Right lobe of liver (tissue), 6 donors: Measurements from ENCODE around the gene MACROD2. TPM values are rescaled to one million over a fixed set of nuclear protein-coding genes. Genes with fewer than 3 reads are reported as not detected.

Experiments used
- ATAC-seq, 4 donors: fragments of 200-7000 bp; cut with Tn5 transposase; one replicate each; pipeline ENCODE4 v1.9.1; 2020; ENCODE audit warnings: mild to moderate bottlenecking in 4 of 4, moderate library complexity in 4 of 4
- DNase-seq, 3 donors: peaks; one replicate each; pipeline ENCODE4 v3.0.0-alpha.2; 2020
- H3K27ac ChIP-seq, 3 donors: fragments of 200-600 bp; one replicate each; pipeline ENCODE4 v1.8.0; 2022
- H3K27me3 ChIP-seq, 2 donors: fragments of 200-600 bp; one replicate each; pipeline ENCODE4 v1.8.0; 2022
- H3K36me3 ChIP-seq, 4 donors: fragments of 200-600 bp; sonication (generic) in 1 of 4; one replicate each; pipeline versions ENCODE4 v1.5.1 to v1.8.0; 2017 to 2022; ENCODE audit warnings: control low read depth in 1 of 4
- H3K4me1 ChIP-seq, 4 donors: fragments of 200-600 bp; sonication (generic) in 1 of 4; one replicate each; pipeline versions ENCODE4 v1.5.1 to v1.8.0; 2017 to 2022; ENCODE audit warnings: control low read depth in 1 of 4
- H3K4me3 ChIP-seq, 3 donors: fragments of 200-600 bp; one replicate each; pipeline ENCODE4 v1.8.0; 2022
- H3K9me3 ChIP-seq, 4 donors: fragments of 200-600 bp; sonication (generic) in 1 of 4; one replicate each; pipeline versions ENCODE4 v1.5.1 to v1.8.0; 2017 to 2022; ENCODE audit warnings: control low read depth in 1 of 4
- POLR2A ChIP-seq: fragments of 450-650 bp; IDR thresholded peaks from one replicate; pipeline ENCODE4 v1.6.1; 2017; ENCODE audit warnings: antibody characterized with exemption, mild to moderate bottlenecking
- WGBS: methylation state at CpG from one replicate; pipeline ENCODE4 v1.1.6; 2018; ENCODE audit warnings: low coverage, low lambda C conversion rate; ENCODE audit not compliant: insufficient coverage; ENCODE audit errors: missing lambda C conversion rate; 5-methylcytosine and 5-hydroxymethylcytosine counted together
- intact Hi-C, 2 donors: fragments of 100-400 bp; cut with DNase I; formaldehyde crosslinking; loops; one replicate each; pipeline versions ENCODE4 v1.11.2 to v1.14.1; 2022
- total RNA-seq, 6 experiments: library from RNA; depleted of rRNA in 2 of 6; stranded (reverse); fragments of >200 nt in 2 of 6; fragmentation: NEBNext Ultra II Directional in 3 of 6; extraction: Animal tissue kit (Norgen Biotek cat#: 25700) in 3 of 6; gene quantifications; one replicate each; pipeline versions ENCODE4 v1.1.0 to v1.2.4, GENCODE V29; 2016 to 2023
- TF ChIP-seq, protein P1 (sequence below), 4 donors: fragments of 200-600 bp in 3 of 4; fragments of 450-650 bp in 1 of 4; IDR thresholded peaks; one replicate each; pipeline versions ENCODE4 v1.5.1 to v1.8.0; 2016 to 2022; ENCODE audit warnings: antibody characterized with exemption in 4 of 4, mild to moderate bottlenecking in 2 of 4
- donor health status: DM: no; HTN: yes; CAD: no.
- donor health status: DM: no; HTN: no; CAD: no.
- donor health status: DM: no; HTN: no; CAD: no.
- donor health status: DM: no; HTN: yes; CAD: no.
- donor health status: DM: no; HTN: yes; CAD: no.

The MACROD2 gene
- total RNA-seq, 6 experiments from 2014 or later: 1.2 to 5.5 (median 3.3) TPM

DNA sequence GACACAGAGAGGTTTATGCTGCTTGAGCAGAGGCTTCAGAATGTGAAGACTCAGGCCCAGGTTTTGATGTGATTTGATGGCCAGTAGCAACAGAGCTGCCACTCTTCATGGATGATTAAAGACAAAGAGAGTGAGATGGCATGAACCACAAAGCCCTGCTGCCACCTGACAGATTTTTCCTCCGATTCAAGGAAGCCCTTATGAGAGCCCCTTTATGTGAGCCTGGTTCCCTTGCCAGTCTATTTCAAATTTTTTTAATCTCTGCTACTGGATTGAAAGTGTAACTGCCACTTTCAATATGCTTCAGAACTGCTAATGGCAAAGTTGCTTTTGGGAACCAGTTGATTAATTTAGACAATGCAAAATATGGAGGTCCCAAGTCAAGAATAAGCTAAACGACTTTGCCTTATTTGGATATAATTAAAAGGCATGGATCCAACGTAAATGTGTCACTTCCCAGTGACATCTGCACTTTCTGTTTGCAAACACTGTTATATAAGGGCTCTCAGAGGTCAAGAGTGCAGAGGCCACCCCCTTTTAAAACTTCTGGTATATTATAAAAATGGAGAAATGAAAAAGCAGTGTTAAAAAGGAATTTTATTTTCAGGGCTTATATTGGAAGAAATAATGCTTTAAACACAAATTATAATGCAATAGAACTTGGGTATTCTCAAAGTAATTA lies 581.0 kb downstream of the MACROD2 start:
- TF ChIP-seq, protein P1, sequence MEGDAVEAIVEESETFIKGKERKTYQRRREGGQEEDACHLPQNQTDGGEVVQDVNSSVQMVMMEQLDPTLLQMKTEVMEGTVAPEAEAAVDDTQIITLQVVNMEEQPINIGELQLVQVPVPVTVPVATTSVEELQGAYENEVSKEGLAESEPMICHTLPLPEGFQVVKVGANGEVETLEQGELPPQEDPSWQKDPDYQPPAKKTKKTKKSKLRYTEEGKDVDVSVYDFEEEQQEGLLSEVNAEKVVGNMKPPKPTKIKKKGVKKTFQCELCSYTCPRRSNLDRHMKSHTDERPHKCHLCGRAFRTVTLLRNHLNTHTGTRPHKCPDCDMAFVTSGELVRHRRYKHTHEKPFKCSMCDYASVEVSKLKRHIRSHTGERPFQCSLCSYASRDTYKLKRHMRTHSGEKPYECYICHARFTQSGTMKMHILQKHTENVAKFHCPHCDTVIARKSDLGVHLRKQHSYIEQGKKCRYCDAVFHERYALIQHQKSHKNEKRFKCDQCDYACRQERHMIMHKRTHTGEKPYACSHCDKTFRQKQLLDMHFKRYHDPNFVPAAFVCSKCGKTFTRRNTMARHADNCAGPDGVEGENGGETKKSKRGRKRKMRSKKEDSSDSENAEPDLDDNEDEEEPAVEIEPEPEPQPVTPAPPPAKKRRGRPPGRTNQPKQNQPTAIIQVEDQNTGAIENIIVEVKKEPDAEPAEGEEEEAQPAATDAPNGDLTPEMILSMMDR (IDR thresholded peaks at IDR 0.05): no peak
- TF ChIP-seq POLR2A: no peak
- ATAC-seq: peak; percentile 67 to 86 (median 79)
- 25% methylated on average over 3 of the region's 3 CpGs for WGBS

DNA sequence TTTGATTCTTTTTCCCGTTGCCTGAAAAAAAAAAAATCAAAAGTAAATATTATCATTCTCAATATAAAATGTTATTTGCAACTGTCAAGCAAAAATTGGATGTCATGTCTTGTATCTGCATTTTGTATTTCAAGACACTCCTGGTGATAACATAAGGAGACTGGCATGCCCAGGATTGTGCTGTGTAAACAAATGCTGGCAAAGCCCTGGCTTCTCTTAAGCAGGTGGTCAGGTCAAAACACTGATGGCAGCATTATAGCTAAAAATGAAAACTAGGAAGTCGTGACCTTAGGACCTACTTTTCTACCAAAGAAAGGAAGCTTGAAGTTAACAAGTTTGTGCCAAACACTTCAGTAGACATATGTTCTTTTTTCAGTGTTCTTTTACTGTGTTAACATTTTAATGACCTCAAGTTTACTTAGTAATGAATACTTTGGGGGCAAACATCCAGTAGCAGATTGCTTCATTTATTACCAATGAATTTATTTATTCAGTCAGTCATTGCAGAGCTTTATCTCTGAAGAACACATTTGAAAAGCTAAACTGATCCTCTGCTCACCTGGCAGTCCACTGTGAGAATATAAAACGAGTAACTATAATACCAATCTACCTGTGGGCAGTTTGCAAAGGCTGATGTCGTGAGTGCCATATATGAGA lies 585.2 kb downstream of the MACROD2 start:
- no peak overlapping the region for H3K27ac ChIP-seq
- 24% methylated on average over 4 of the region's 4 CpGs for WGBS
- no peak overlapping the region for H3K4me3 ChIP-seq
- TF ChIP-seq POLR2A: no peak
- TF ChIP-seq, protein P1 (IDR thresholded peaks at IDR 0.05): no peak
- peaks cover 0 to 4% (median 0%) of the 10 kb centered on the region in 4 donors for H3K4me1 ChIP-seq
- ATAC-seq (peak; percentile 45 to 89 (median 70)), DNase-seq (no peak)
- no peaks in the 10 kb centered on the region for H3K36me3 ChIP-seq
- H3K9me3 ChIP-seq: no peaks in the 10 kb centered on the region
- H3K27me3 ChIP-seq: no peaks in the 10 kb centered on the region
- intact Hi-C loops: no loop called here

More for the DNA sequence above, 581.0 kb downstream of the MACROD2 start:
- H3K27ac ChIP-seq: no peak overlapping the region
- no peaks in the 10 kb centered on the region for H3K27me3 ChIP-seq
- H3K4me3 ChIP-seq: no peak overlapping the region
- H3K9me3 ChIP-seq: no peaks in the 10 kb centered on the region
- no peaks in the 10 kb centered on the region for H3K36me3 ChIP-seq
- H3K4me1 ChIP-seq: peaks cover 0 to 4% (median 0%) of the 10 kb centered on the region in 4 donors
- no peak for DNase-seq
- intact Hi-C loops: no loop called here

DNA sequence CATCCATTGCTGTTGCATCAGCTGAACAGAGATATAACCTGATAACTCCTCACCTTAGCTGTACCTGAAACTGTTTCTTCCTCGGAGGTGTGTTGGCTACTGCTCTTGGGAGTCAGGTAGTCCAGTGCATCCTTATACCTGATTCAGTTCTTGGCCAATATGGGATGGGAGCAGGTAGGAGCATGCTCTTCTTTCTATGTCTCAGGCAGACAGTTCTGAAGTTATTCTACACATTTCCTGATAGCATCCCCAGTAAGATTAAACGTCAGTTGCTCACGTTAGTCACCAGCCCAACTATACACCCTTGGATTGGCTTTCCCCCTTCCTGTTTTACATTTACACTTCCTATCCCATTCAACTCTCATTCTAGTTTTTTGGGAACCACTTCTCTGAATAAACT lies 586.4 kb downstream of the MACROD2 start:
- DNase-seq (no peak), ATAC-seq (no peak)
- Histone ChIP-seq H3K36me3 (no peaks in the 10 kb centered on the region), H3K9me3 (no peaks in the 10 kb centered on the region), H3K27me3 (no peaks in the 10 kb centered on the region), H3K27ac (no peak overlapping the region), H3K4me3 (no peak overlapping the region), H3K4me1 (peaks cover 0 to 2% (median 0%) of the 10 kb centered on the region in 4 donors)
- 72% methylated on average over 3 of the region's 3 CpGs for WGBS
- intact Hi-C loops: no loop called here
- TF ChIP-seq, protein P1 (IDR thresholded peaks at IDR 0.05): no peak
- TF ChIP-seq POLR2A: no peak

DNA sequence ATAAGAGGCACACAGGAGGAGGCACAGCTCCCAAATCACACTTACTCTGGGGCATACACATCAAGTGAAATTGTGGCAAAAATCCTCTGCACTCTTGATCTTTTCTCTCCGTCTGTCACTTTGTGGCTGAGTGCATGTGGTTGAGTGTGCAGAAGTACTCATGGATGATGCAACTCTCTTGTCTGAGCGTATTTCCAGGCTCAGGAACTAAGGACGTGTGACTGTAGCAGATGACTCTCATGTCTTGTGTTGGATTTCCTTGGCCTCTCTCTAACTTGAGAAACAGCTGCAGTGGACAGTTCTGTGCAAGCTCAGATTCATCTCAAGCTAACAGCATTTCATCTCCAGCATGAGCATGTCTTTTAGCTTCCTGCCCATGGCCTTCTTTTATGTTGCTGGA lies 587.5 kb downstream of the MACROD2 start:
- H3K9me3 ChIP-seq: no peaks in the 10 kb centered on the region
- H3K4me1 ChIP-seq: no peaks in the 10 kb centered on the region
- no peak overlapping the region for H3K27ac ChIP-seq
- 46% methylated on average over 2 of the region's 3 CpGs for WGBS
- no peaks in the 10 kb centered on the region for H3K27me3 ChIP-seq
- TF ChIP-seq, protein P1 (IDR thresholded peaks at IDR 0.05): no peak
- no peak for TF ChIP-seq POLR2A
- ATAC-seq (no peak), DNase-seq (no peak)
- no peaks in the 10 kb centered on the region for H3K36me3 ChIP-seq
- intact Hi-C loops: no loop called here
- no peak overlapping the region for H3K4me3 ChIP-seq
